HepG2 (cell line): ENCODE measurements around the gene CDH1. TPM values are rescaled to one million over a fixed set of nuclear protein-coding genes. Genes with fewer than 3 reads are reported as not detected.

Experiments used
- ATAD3A ChIP-seq: sonication (generic); formaldehyde crosslinking; IDR thresholded peaks from 2 replicates; pipeline ENCODE4 v1.4.0; 2020; ENCODE audit warnings: missing genetic modification reagents
- CBFB ChIP-seq: sonication (generic); formaldehyde crosslinking; IDR thresholded peaks from 2 replicates; pipeline ENCODE4 v1.4.0; 2020; ENCODE audit warnings: missing genetic modification reagents
- ELF3 ChIP-seq: IDR thresholded peaks from 2 replicates; pipeline ENCODE4 v1.6.1; 2016; ENCODE audit warnings: missing genetic modification reagents, missing compliant biosample characterization
- FLYWCH1 ChIP-seq: sonication (generic); formaldehyde crosslinking; IDR thresholded peaks from 2 replicates; pipeline ENCODE4 v1.8.1; 2023; ENCODE audit warnings: mild to moderate bottlenecking, missing genetic modification reagents
- FOSL2 ChIP-seq: sonication (generic); formaldehyde crosslinking; IDR thresholded peaks from 2 replicates; pipeline ENCODE4 v1.4.0; 2020; ENCODE audit warnings: missing genetic modification reagents
- KDM5B ChIP-seq: sonication (generic); formaldehyde crosslinking; IDR thresholded peaks from 2 replicates; pipeline ENCODE4 v1.4.0; 2020; ENCODE audit warnings: missing genetic modification reagents, mild to moderate bottlenecking, borderline replicate concordance
- MBD4 ChIP-seq: IDR thresholded peaks from 2 replicates; pipeline ENCODE4 v1.6.1; 2012; ENCODE audit warnings: low read length, inconsistent platforms, borderline replicate concordance
- MXD4 ChIP-seq: IDR thresholded peaks from 2 replicates; pipeline ENCODE4 v1.6.1; 2016; ENCODE audit warnings: mild to moderate bottlenecking, missing biosample characterization, missing genetic modification reagents
- PPARG ChIP-seq: conservative IDR thresholded peaks from 2 replicates; pipeline ENCODE4 v1.6.1; 2016; ENCODE audit warnings: missing biosample characterization, missing genetic modification reagents
- RFX1 ChIP-seq: fragments of 450-650 bp; IDR thresholded peaks from 2 replicates; pipeline ENCODE4 v1.6.1; 2017
- TCF7L2 ChIP-seq: IDR thresholded peaks from 2 replicates; pipeline ENCODE4 v1.6.1; 2011; ENCODE audit warnings: mild to moderate bottlenecking, low read depth, low read length, moderate library complexity
- TGIF2 ChIP-seq: IDR thresholded peaks from 2 replicates; pipeline ENCODE4 v1.6.1; 2016; ENCODE audit warnings: control low read depth, missing compliant biosample characterization
- THAP11 ChIP-seq: IDR thresholded peaks from 2 replicates; pipeline ENCODE4 v1.6.1; 2016; ENCODE audit warnings: missing biosample characterization, missing genetic modification reagents
- XRCC5 ChIP-seq: fragments of 200-400 bp; formaldehyde crosslinking; optimal IDR thresholded peaks from 2 replicates; pipeline ENCODE3; 2017; ENCODE audit warnings: mild to moderate bottlenecking, low read length
- ZBTB21 ChIP-seq: sonication (generic); formaldehyde crosslinking; IDR thresholded peaks from 2 replicates; pipeline ENCODE4 v1.4.0; 2020; ENCODE audit warnings: missing genetic modification reagents
- ZNF282 ChIP-seq: fragments of 450-650 bp; IDR thresholded peaks from 2 replicates; pipeline ENCODE4 v1.6.1; 2018; ENCODE audit not compliant: partially characterized antibody
- ZNF333 ChIP-seq: sonication (generic); formaldehyde crosslinking; IDR thresholded peaks from 2 replicates; pipeline ENCODE4 v1.4.0; 2020; ENCODE audit warnings: mild to moderate bottlenecking, missing genetic modification reagents, borderline replicate concordance
- ZNF44 ChIP-seq: sonication (generic); formaldehyde crosslinking; IDR thresholded peaks from 2 replicates; pipeline ENCODE4 v1.5.1; 2020; ENCODE audit warnings: mild to moderate bottlenecking, missing genetic modification reagents
- ZNF468 ChIP-seq: sonication (generic); formaldehyde crosslinking; IDR thresholded peaks from 2 replicates; pipeline ENCODE4 v1.8.0; 2022; ENCODE audit warnings: mild to moderate bottlenecking, moderate library complexity, missing genetic modification reagents
- ZNF549 ChIP-seq: sonication (generic); formaldehyde crosslinking; IDR thresholded peaks from 2 replicates; pipeline ENCODE4 v1.5.0; 2020; ENCODE audit warnings: missing genetic modification reagents
- ZNF644 ChIP-seq: IDR thresholded peaks from 2 replicates; pipeline ENCODE4 v1.6.1; 2016; ENCODE audit warnings: low read depth
- ZNF746 ChIP-seq: sonication (generic); formaldehyde crosslinking; IDR thresholded peaks from 2 replicates; pipeline ENCODE4 v1.8.0; 2022; ENCODE audit warnings: mild to moderate bottlenecking, missing genetic modification reagents
- polyA plus RNA-seq, 8 experiments: library from polyadenylated mRNA; depleted of rRNA in 3 of 8; stranded (reverse) in 7 of 8; unstranded in 1 of 8; fragments of >200 nt; fragmentation: Illumina TruSeq in 4 of 8; extraction: Trizol in 4 of 8; gene quantifications; 2 replicates each; pipeline versions ENCODE4 v1.2.1 to v1.2.3, GENCODE V29; 2011 to 2016; ENCODE audit warnings: low read depth in 4 of 8, missing spikeins in 1 of 8, mixed read lengths in 1 of 8; ENCODE audit not compliant: insufficient read depth in 1 of 8
- total RNA-seq, 5 experiments: library from RNA; depleted of rRNA; stranded (reverse); fragments of >200 nt; fragmentation: Illumina TruSeq; extraction: Trizol; gene quantifications; 2 replicates each; pipeline ENCODE4 v1.2.3, GENCODE V29; 2016; ENCODE audit warnings: low read depth in 1 of 5
- TF ChIP-seq, protein P1 (sequence below): fragments of 450-650 bp; IDR thresholded peaks from 2 replicates; pipeline ENCODE4 v1.6.1; 2017
- TF ChIP-seq, protein P2 (sequence below), 2 experiments: fragments of 450-650 bp in 1 of 2; sonication (generic) in 1 of 2; formaldehyde crosslinking in 1 of 2; IDR thresholded peaks; 2 replicates each; pipeline versions ENCODE4 v1.6.1 to v1.8.0; 2016 to 2022; ENCODE audit warnings: antibody characterized with exemption in 1 of 2, mild to moderate bottlenecking in 1 of 2, missing genetic modification reagents in 1 of 2

CDH1 gene
- total and polyA plus RNA-seq, 2 of the 13 experiments (the other 11 are each of a cell fraction or from before 2014, with no cell fraction given): 0.95 to 9.8 TPM

DNA sequence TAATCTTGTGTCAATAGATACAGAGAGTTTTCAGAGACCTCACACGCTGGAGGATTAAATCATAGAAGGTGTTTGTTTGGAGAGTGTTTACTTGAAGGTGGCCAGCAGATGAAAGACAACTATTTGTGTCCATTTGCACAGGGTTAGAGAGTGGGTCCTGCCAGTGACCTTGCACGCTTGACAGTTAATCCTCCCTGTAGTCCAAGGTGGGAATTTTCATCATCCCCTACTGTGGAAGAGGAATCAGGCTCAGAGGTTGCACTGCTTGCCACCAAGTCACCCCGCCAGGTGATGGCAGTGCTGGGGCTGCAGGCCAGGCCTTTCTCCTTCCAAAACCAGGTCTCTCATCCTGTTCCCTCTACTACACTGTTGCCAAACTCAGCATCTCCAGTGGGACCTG, 12.3 kb downstream of the CDH1 start (continued):
- 0 out of 2 replicates have a peak, but pooled peaks have one; percentile 41 for TF ChIP-seq MXD4 (CRISPR knock-in tag)
- peak; percentile 68 for TF ChIP-seq FOSL2 (CRISPR knock-in tag)
- TF ChIP-seq KDM5B (CRISPR knock-in tag): peak; percentile 33; the same call in 1 of the 2 replicates
- peak; percentile 65; the same call in 1 of the 2 replicates for TF ChIP-seq CBFB (CRISPR knock-in tag)
- no peak for TF ChIP-seq FLYWCH1
- TF ChIP-seq ATAD3A (CRISPR knock-in tag): no peak
- TF ChIP-seq ELF3: 0 out of 2 replicates have a peak, but pooled peaks have one; percentile 19
- TF ChIP-seq ZNF282: no peak
- TF ChIP-seq TCF7L2: peak; percentile 27; the same call in 1 of the 2 replicates
- TF ChIP-seq TGIF2 (CRISPR knock-in tag): peak; percentile 59; the same call in 1 of the 2 replicates
- 0 out of 2 replicates have a peak, but pooled peaks have one; percentile 59 for TF ChIP-seq PPARG (CRISPR knock-in tag)
- no peak for TF ChIP-seq RFX1
- no peak for TF ChIP-seq ZNF549 (CRISPR knock-in tag)
- TF ChIP-seq, protein P1, sequence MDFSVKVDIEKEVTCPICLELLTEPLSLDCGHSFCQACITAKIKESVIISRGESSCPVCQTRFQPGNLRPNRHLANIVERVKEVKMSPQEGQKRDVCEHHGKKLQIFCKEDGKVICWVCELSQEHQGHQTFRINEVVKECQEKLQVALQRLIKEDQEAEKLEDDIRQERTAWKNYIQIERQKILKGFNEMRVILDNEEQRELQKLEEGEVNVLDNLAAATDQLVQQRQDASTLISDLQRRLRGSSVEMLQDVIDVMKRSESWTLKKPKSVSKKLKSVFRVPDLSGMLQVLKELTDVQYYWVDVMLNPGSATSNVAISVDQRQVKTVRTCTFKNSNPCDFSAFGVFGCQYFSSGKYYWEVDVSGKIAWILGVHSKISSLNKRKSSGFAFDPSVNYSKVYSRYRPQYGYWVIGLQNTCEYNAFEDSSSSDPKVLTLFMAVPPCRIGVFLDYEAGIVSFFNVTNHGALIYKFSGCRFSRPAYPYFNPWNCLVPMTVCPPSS: no peak
- TF ChIP-seq ZNF333 (CRISPR knock-in tag): no peak
- 0 out of 2 replicates have a peak, but pooled peaks have one; percentile 62 for TF ChIP-seq ZNF44 (CRISPR knock-in tag)
- no peak for TF ChIP-seq XRCC5
- peak; percentile 57; the same call in 1 of the 2 replicates for TF ChIP-seq ZNF644 (CRISPR knock-in tag)
- TF ChIP-seq ZBTB21 (CRISPR knock-in tag): no peak
- TF ChIP-seq THAP11 (CRISPR knock-in tag): peak; percentile 61; the same call in 1 of the 2 replicates
- no peak for TF ChIP-seq MBD4
- TF ChIP-seq, protein P2, sequence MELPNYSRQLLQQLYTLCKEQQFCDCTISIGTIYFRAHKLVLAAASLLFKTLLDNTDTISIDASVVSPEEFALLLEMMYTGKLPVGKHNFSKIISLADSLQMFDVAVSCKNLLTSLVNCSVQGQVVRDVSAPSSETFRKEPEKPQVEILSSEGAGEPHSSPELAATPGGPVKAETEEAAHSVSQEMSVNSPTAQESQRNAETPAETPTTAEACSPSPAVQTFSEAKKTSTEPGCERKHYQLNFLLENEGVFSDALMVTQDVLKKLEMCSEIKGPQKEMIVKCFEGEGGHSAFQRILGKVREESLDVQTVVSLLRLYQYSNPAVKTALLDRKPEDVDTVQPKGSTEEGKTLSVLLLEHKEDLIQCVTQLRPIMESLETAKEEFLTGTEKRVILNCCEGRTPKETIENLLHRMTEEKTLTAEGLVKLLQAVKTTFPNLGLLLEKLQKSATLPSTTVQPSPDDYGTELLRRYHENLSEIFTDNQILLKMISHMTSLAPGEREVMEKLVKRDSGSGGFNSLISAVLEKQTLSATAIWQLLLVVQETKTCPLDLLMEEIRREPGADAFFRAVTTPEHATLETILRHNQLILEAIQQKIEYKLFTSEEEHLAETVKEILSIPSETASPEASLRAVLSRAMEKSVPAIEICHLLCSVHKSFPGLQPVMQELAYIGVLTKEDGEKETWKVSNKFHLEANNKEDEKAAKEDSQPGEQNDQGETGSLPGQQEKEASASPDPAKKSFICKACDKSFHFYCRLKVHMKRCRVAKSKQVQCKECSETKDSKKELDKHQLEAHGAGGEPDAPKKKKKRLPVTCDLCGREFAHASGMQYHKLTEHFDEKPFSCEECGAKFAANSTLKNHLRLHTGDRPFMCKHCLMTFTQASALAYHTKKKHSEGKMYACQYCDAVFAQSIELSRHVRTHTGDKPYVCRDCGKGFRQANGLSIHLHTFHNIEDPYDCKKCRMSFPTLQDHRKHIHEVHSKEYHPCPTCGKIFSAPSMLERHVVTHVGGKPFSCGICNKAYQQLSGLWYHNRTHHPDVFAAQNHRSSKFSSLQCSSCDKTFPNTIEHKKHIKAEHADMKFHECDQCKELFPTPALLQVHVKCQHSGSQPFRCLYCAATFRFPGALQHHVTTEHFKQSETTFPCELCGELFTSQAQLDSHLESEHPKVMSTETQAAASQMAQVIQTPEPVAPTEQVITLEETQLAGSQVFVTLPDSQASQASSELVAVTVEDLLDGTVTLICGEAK (IDR thresholded peaks at IDR 0.05): no peak
- TF ChIP-seq, protein P2 (CRISPR knock-in tag; IDR thresholded peaks at IDR 0.05): peak; percentile 36; the same call in 1 of the 2 replicates
- no peak for TF ChIP-seq ZNF468 (CRISPR knock-in tag)
- TF ChIP-seq ZNF746 (CRISPR knock-in tag): no peak
